Gastroesophageal sphincter (tissue), 3 donors: ENCODE results near the gene KLRG1.

ENCODE experiments used
- EP300 ChIP-seq: sonication (generic); formaldehyde crosslinking; IDR thresholded peaks from one replicate; pipeline ENCODE4 v1.6.1; 2017; ENCODE audit warnings: antibody characterized with exemption, mild to moderate bottlenecking
- POLR2A ChIP-seq, 2 donors: fragments of 450-650 bp; IDR thresholded peaks; one replicate each; pipeline ENCODE4 v1.6.1; 2017; ENCODE audit warnings: antibody characterized with exemption in 2 of 2, mild to moderate bottlenecking in 2 of 2, moderate library complexity in 1 of 2
- POLR2AphosphoS5 ChIP-seq: sonication (generic); formaldehyde crosslinking; IDR thresholded peaks from one replicate; pipeline ENCODE4 v1.6.1; 2017; ENCODE audit warnings: antibody characterized with exemption
- TF ChIP-seq, protein P1 (sequence below), 4 experiments: fragments of 200-600 bp in 2 of 4; fragments of 450-650 bp in 2 of 4; sonication (generic) in 1 of 4; IDR thresholded peaks; one replicate each; pipeline ENCODE4 v1.5.1; 2017 to 2019; ENCODE audit warnings: antibody characterized with exemption in 4 of 4, mild to moderate bottlenecking in 2 of 4, moderate library complexity in 2 of 4

DNA sequence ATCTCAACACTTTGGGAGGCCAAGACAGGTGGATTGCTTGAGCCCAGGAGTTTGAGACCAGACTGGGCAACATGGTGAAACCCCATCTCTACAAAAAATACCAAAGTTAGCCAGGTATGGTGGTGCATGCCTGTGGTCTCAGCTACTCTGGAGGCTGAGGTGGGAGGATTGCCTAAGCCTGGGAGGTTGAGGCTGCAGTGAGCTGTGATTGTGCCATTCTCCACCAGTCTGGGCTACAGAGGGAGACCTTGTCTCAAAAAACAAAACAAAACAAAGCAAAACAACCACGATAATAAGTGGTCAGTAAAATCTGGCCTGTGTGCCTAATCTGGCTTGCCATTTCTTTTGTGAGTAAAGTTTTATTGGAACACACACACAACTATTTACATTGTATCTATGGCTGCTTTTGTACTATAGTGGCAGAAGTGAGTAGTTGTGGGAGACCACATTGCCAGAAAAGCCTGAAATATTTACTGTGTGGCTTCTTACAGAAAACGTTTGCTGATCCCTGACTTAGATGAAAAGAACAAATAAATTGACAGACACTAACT, 19.4 kb upstream of the KLRG1 start:
- TF ChIP-seq, protein P1, sequence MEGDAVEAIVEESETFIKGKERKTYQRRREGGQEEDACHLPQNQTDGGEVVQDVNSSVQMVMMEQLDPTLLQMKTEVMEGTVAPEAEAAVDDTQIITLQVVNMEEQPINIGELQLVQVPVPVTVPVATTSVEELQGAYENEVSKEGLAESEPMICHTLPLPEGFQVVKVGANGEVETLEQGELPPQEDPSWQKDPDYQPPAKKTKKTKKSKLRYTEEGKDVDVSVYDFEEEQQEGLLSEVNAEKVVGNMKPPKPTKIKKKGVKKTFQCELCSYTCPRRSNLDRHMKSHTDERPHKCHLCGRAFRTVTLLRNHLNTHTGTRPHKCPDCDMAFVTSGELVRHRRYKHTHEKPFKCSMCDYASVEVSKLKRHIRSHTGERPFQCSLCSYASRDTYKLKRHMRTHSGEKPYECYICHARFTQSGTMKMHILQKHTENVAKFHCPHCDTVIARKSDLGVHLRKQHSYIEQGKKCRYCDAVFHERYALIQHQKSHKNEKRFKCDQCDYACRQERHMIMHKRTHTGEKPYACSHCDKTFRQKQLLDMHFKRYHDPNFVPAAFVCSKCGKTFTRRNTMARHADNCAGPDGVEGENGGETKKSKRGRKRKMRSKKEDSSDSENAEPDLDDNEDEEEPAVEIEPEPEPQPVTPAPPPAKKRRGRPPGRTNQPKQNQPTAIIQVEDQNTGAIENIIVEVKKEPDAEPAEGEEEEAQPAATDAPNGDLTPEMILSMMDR (IDR thresholded peaks at IDR 0.05), result no peak
- TF ChIP-seq POLR2AphosphoS5 (no peak), POLR2A (IDR thresholded peaks at IDR 0.05) (no peak), EP300 (no peak)
